SK-N-SH (cell line): ENCODE results near the gene LAGE3. TPM values are rescaled to one million over a fixed set of nuclear protein-coding genes. Genes with fewer than 3 reads are reported as not detected.

Experiments used
- CTCF ChIA-PET: fragments of 300-600, 350-600 bp; formaldehyde crosslinking; extraction: SDS; loops from one replicate; lab custom pipeline; 2021; lab: Yijun Ruan, JAX
- POLR2A ChIA-PET: fragments of 350-600 bp; sonication (Branson Sonifier 250); formaldehyde crosslinking; extraction: SDS; loops from one replicate; lab custom pipeline; 2020; ENCODE audit warnings: antibody characterized with exemption, inconsistent platforms; lab: Yijun Ruan, JAX
- DNase-seq: peaks from one replicate; pipeline ENCODE4 v3.0.0; 2012
- H2AFZ ChIP-seq: fragments of 200-600 bp; sonication (generic); 2 replicates; pipeline ENCODE4 v1.8.1; 2016; ENCODE audit warnings: antibody characterized with exemption, mild to moderate bottlenecking, low read depth
- H3F3A ChIP-seq: fragments of 200-600 bp; sonication (generic); replicated peaks from 2 replicates; pipeline ENCODE3; 2016; ENCODE audit warnings: antibody characterized with exemption, mild to moderate bottlenecking; ENCODE audit not compliant: insufficient read depth
- H3K27ac ChIP-seq, 2 experiments: fragments of 200-500 bp in 1 of 2; fragments of 200-600 bp in 1 of 2; sonication (Bioruptor generic) in 1 of 2; sonication (generic), shearing (Covaris generic) in 1 of 2; 2 replicates each; pipeline versions ENCODE4 v1.5.1 to v1.6.1; 2014 to 2016; ENCODE audit warnings: low read depth in 2 of 2, inconsistent platforms in 1 of 2, low read length in 1 of 2, mild to moderate bottlenecking in 1 of 2, mixed read lengths in 1 of 2
- H3K27me3 ChIP-seq: fragments of 200-600 bp; sonication (generic), shearing (Covaris generic); 2 replicates; pipeline ENCODE4 v1.6.1; 2016; ENCODE audit warnings: mixed run types; ENCODE audit not compliant: insufficient read depth
- H3K36me3 ChIP-seq, 2 experiments: fragments of 200-500 bp in 1 of 2; fragments of 200-600 bp in 1 of 2; sonication (Bioruptor generic) in 1 of 2; sonication (generic) in 1 of 2; replicated peaks in 1 of 2; 2 replicates each; pipeline versions ENCODE3 to v1.5.1; 2014 to 2016; ENCODE audit warnings: low read length in 1 of 2, mild to moderate bottlenecking in 1 of 2; ENCODE audit not compliant: insufficient read depth in 2 of 2, control insufficient read depth in 1 of 2
- H3K4me1 ChIP-seq, 2 experiments: fragments of 200-500 bp in 1 of 2; fragments of 200-600 bp in 1 of 2; sonication (Bioruptor generic) in 1 of 2; sonication (generic), shearing (Covaris generic) in 1 of 2; 2 replicates each; pipeline versions ENCODE4 v1.5.1 to v1.6.1; 2014 to 2016; ENCODE audit warnings: low read depth in 1 of 2, low read length in 1 of 2, mixed run types in 1 of 2; ENCODE audit not compliant: insufficient read depth in 2 of 2, control insufficient read depth in 1 of 2
- H3K4me2 ChIP-seq: fragments of 200-600 bp; sonication (generic), shearing (Covaris generic); 2 replicates; pipeline ENCODE4 v1.6.1; 2017; ENCODE audit warnings: mixed run types
- H3K4me3 ChIP-seq, 2 experiments: fragments of 200-500 bp in 1 of 2; fragments of 200-600 bp in 1 of 2; sonication (Bioruptor generic) in 1 of 2; sonication (generic), shearing (Covaris generic) in 1 of 2; 2 replicates each; pipeline versions ENCODE4 v1.5.1 to v1.8.1; 2014 to 2016; ENCODE audit warnings: low read depth in 2 of 2, inconsistent platforms in 1 of 2, low read length in 1 of 2, mild to moderate bottlenecking in 1 of 2, mixed read lengths in 1 of 2, moderate library complexity in 1 of 2
- H3K79me2 ChIP-seq: fragments of 200-600 bp; sonication (generic); 2 replicates; pipeline ENCODE4 v1.8.1; 2017; ENCODE audit warnings: mild to moderate bottlenecking; ENCODE audit not compliant: insufficient read depth
- H3K9ac ChIP-seq: fragments of 200-600 bp; sonication (generic); 2 replicates; pipeline ENCODE4 v1.6.1; 2017; ENCODE audit warnings: mixed run types
- H3K9me2 ChIP-seq: fragments of 200-600 bp; sonication (generic); 2 replicates; pipeline ENCODE4 v1.6.1; 2017; ENCODE audit warnings: mixed run types
- H3K9me3 ChIP-seq: fragments of 200-600 bp; sonication (generic); 2 replicates; pipeline ENCODE4 v1.6.1; 2017; ENCODE audit warnings: mixed run types, mild to moderate bottlenecking, moderate library complexity
- H4K20me1 ChIP-seq: fragments of 200-600 bp; sonication (generic); 2 replicates; pipeline ENCODE4 v1.6.1; 2017; ENCODE audit warnings: mild to moderate bottlenecking, mixed run types; ENCODE audit not compliant: insufficient read depth
- CHD2 ChIP-seq: fragments of 150-350 bp; IDR thresholded peaks from 2 replicates; pipeline ENCODE4 v1.6.1; 2018; ENCODE audit warnings: low read length; ENCODE audit not compliant: partially characterized antibody
- CTCF ChIP-seq: fragments of 200-600 bp; sonication (generic); IDR thresholded peaks from 2 replicates; pipeline ENCODE4 v1.6.1; 2017; ENCODE audit warnings: antibody characterized with exemption, mild to moderate bottlenecking, moderate library complexity
- ELF1 ChIP-seq: IDR thresholded peaks from 2 replicates; pipeline ENCODE4 v1.4.0; 2012
- EZH2phosphoT487 ChIP-seq: fragments of 200-600 bp; sonication (generic); IDR thresholded peaks from 2 replicates; pipeline ENCODE4 v1.6.1; 2017; ENCODE audit warnings: low read depth, mixed run types, mild to moderate bottlenecking, antibody characterized with exemption, moderate library complexity, borderline replicate concordance
- FOXJ3 ChIP-seq: sonication (generic); formaldehyde crosslinking; IDR thresholded peaks from 2 replicates; pipeline ENCODE4 v1.5.1; 2020; ENCODE audit warnings: mild to moderate bottlenecking, missing genetic modification reagents
- GABPA ChIP-seq: IDR thresholded peaks from 2 replicates; pipeline ENCODE4 v1.4.0; 2012; ENCODE audit warnings: low read depth, mild to moderate bottlenecking
- GATA2 ChIP-seq: sonication (generic); formaldehyde crosslinking; IDR thresholded peaks from 2 replicates; pipeline ENCODE4 v1.5.0; 2020; ENCODE audit warnings: mild to moderate bottlenecking, missing genetic modification reagents
- MEF2A ChIP-seq: IDR thresholded peaks from 2 replicates; pipeline ENCODE4 v1.4.0; 2012; ENCODE audit warnings: low read depth, borderline replicate concordance
- PBX3 ChIP-seq: IDR thresholded peaks from 2 replicates; pipeline ENCODE4; 2012
- RFX5 ChIP-seq: IDR thresholded peaks from 2 replicates; pipeline ENCODE4 v1.6.1; 2012; ENCODE audit warnings: mild to moderate bottlenecking, improper control_type of control experiment, low read length
- TEAD4 ChIP-seq: IDR thresholded peaks from 2 replicates; pipeline ENCODE4 v1.4.0; 2012; ENCODE audit warnings: mild to moderate bottlenecking, borderline replicate concordance; ENCODE audit not compliant: insufficient read depth
- WGBS: methylation state at CpG from one replicate; pipeline ENCODE4 v1.1.6; 2017; ENCODE audit warnings: low lambda C conversion rate; 5-methylcytosine and 5-hydroxymethylcytosine counted together
- polyA plus RNA-seq, 3 experiments: library from polyadenylated mRNA; depleted of rRNA; stranded (reverse); fragments of >200 nt; gene quantifications; 2 replicates each; pipeline ENCODE4 v1.2.3, GENCODE V29; 2012
- TF ChIP-seq, protein P1 (sequence below): IDR thresholded peaks from 2 replicates; pipeline ENCODE4 v1.4.0; 2012; ENCODE audit warnings: low read depth, borderline replicate concordance

Gene LAGE3
- polyA plus RNA-seq, 1 of the 3 experiments (the other 2 are of a cell fraction) = 37.2 TPM

GRCh38 chrX:154507673-154508383 is 28.7 kb upstream of the LAGE3 start:
- POLR2A ChIA-PET = no interaction called here
- Histone ChIP-seq H4K20me1 (no peaks in the 10 kb centered on the region), H3K9me2 (no peaks in the 10 kb centered on the region), H3K4me1 (no peaks in the 10 kb centered on the region), H2AFZ (no peak overlapping the region), H3K9ac (no peak overlapping the region), H3K27me3 (no peaks in the 10 kb centered on the region; the same call in 1 of the 2 replicates), H3K4me3 (no peak overlapping the region), H3K36me3 (no peaks in the 10 kb centered on the region), H3K27ac (no peak overlapping the region), H3K4me2 (no peak overlapping the region), H3K9me3 (no peaks in the 10 kb centered on the region), H3K79me2 (no peaks in the 10 kb centered on the region), H3F3A (no peaks in the 10 kb centered on the region)
- 49% methylated on average over 5 of the region's 24 CpGs for WGBS
- DNase-seq = no peak
- no peak for TF ChIP-seq ELF1
- no peak for TF ChIP-seq EZH2phosphoT487
- TF ChIP-seq PBX3 = no peak
- no peak for TF ChIP-seq CTCF
- TF ChIP-seq, protein P1, sequence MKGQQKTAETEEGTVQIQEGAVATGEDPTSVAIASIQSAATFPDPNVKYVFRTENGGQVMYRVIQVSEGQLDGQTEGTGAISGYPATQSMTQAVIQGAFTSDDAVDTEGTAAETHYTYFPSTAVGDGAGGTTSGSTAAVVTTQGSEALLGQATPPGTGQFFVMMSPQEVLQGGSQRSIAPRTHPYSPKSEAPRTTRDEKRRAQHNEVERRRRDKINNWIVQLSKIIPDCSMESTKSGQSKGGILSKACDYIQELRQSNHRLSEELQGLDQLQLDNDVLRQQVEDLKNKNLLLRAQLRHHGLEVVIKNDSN = no peak
- no peak for TF ChIP-seq TEAD4
- TF ChIP-seq GATA2 = no peak
- no peak for TF ChIP-seq RFX5
- no peak for TF ChIP-seq FOXJ3
- TF ChIP-seq MEF2A = no peak
- no peak for TF ChIP-seq GABPA
- no peak for TF ChIP-seq CHD2
- CTCF ChIA-PET = no interaction called here
